SK-N-SH treated with all-trans-retinoic acid at 6 μM for 48 hours (cell line): ENCODE measurements around the gene ZNF346.
"Not testable (repeated sequence)": the region's sequence is repeated elsewhere in the genome, so short reads cannot be mapped to it uniquely, and the experiment has no call there.

Experiments used
- ATAC-seq: fragments of 200-7000 bp; cut with Tn5 transposase; 3 replicates; pipeline ENCODE4 v1.9.1; 2020; ENCODE audit warnings: mild to moderate bottlenecking, moderate library complexity
- ARNTL ChIP-seq: fragments of 450-650 bp; formaldehyde crosslinking; IDR thresholded peaks from 2 replicates; pipeline ENCODE4 v1.5.0; 2020; ENCODE audit warnings: low read depth, mild to moderate bottlenecking, moderate library complexity, borderline replicate concordance
- BACH2 ChIP-seq: fragments of 250-450 bp; sonication (Bioruptor Pico); IDR thresholded peaks from 2 replicates; pipeline ENCODE4 v1.9.0; 2021; ENCODE audit warnings: mild to moderate bottlenecking, borderline replicate concordance
- CREB5 ChIP-seq: fragments of 250-450 bp; sonication (Bioruptor Pico); IDR thresholded peaks from 2 replicates; pipeline ENCODE4 v1.5.1; 2020; ENCODE audit warnings: low read depth, mild to moderate bottlenecking, moderate library complexity
- CSDC2 ChIP-seq: fragments of 250-450 bp; sonication (Bioruptor Pico); IDR thresholded peaks from 2 replicates; pipeline ENCODE4 v1.5.0; 2020; ENCODE audit warnings: mild to moderate bottlenecking, moderate library complexity
- ESRRG ChIP-seq: fragments of 250-450 bp; sonication (Bioruptor Pico); IDR thresholded peaks from 2 replicates; pipeline ENCODE4 v1.6.1; 2021; ENCODE audit warnings: mild to moderate bottlenecking
- ISL1 ChIP-seq: fragments of 250-450 bp; sonication (Bioruptor Pico); IDR thresholded peaks from 2 replicates; pipeline ENCODE4 v2.1.2; 2022; ENCODE audit warnings: mild to moderate bottlenecking, moderate library complexity
- OSR1 ChIP-seq: fragments of 250-450 bp; sonication (Bioruptor Pico); IDR thresholded peaks from 2 replicates; pipeline ENCODE4 v1.8.0; 2022; ENCODE audit warnings: moderate library complexity, mild to moderate bottlenecking, inconsistent platforms
- PATZ1 ChIP-seq: fragments of 250-450 bp; sonication (Bioruptor Pico); IDR thresholded peaks from 2 replicates; pipeline ENCODE4 v1.8.0; 2020; ENCODE audit warnings: mild to moderate bottlenecking, moderate library complexity, borderline replicate concordance
- PPARA ChIP-seq: fragments of 250-450 bp; sonication (Bioruptor Pico); IDR thresholded peaks from 2 replicates; pipeline ENCODE4 v1.5.0; 2020; ENCODE audit warnings: mild to moderate bottlenecking, borderline replicate concordance
- RARB ChIP-seq: fragments of 250-450 bp; sonication (Bioruptor Pico); IDR thresholded peaks from 2 replicates; pipeline ENCODE4 v1.8.0; 2021; ENCODE audit warnings: mild to moderate bottlenecking, moderate library complexity
- SNAI2 ChIP-seq: fragments of 250-450 bp; sonication (Bioruptor Pico); IDR thresholded peaks from 2 replicates; pipeline ENCODE4 v1.5.0; 2020; ENCODE audit warnings: mild to moderate bottlenecking, moderate library complexity
- TSHZ2 ChIP-seq: fragments of 250-450 bp; sonication (Bioruptor Pico); IDR thresholded peaks from 2 replicates; pipeline ENCODE4 v1.5.0; 2020; ENCODE audit warnings: mild to moderate bottlenecking, moderate library complexity
- ZC3H10 ChIP-seq: fragments of 250-450 bp; sonication (Bioruptor Pico); IDR thresholded peaks from 2 replicates; pipeline ENCODE4 v1.5.1; 2021; ENCODE audit warnings: mild to moderate bottlenecking, moderate library complexity
- ZFP3 ChIP-seq: fragments of 250-450 bp; sonication (Bioruptor Pico); IDR thresholded peaks from 2 replicates; pipeline ENCODE4 v1.5.0; 2020; ENCODE audit warnings: mild to moderate bottlenecking, moderate library complexity
- ZFP30 ChIP-seq: fragments of 450-650 bp; formaldehyde crosslinking; IDR thresholded peaks from 2 replicates; pipeline ENCODE4 v1.5.0; 2022; ENCODE audit warnings: mild to moderate bottlenecking, moderate library complexity
- ZNF70 ChIP-seq: fragments of 450-650 bp; formaldehyde crosslinking; IDR thresholded peaks from 2 replicates; pipeline ENCODE4 v1.5.0; 2020; ENCODE audit warnings: mild to moderate bottlenecking, moderate library complexity
- ZNF8 ChIP-seq: fragments of 450-650 bp; formaldehyde crosslinking; IDR thresholded peaks from 2 replicates; pipeline ENCODE4 v1.5.0; 2020; ENCODE audit warnings: mild to moderate bottlenecking, moderate library complexity
- TF ChIP-seq, protein P1 (sequence below): fragments of 250-450 bp; sonication (Bioruptor Pico); IDR thresholded peaks from 2 replicates; pipeline ENCODE4 v1.5.1; 2021; ENCODE audit warnings: mild to moderate bottlenecking, moderate library complexity

The ZNF346 gene

GRCh38 chr5:176987583-176987982 lies 34.9 kb upstream of the ZNF346 start (continued):
- TF ChIP-seq ZNF8 = no peak

- ATAC-seq = not testable (repeated sequence)
Observed at GRCh38 chr5:176993081-176993480, 29.4 kb upstream of the ZNF346 start.

- ATAC-seq = no peak
- no peak for TF ChIP-seq BACH2 (CRISPR knock-in tag)
- TF ChIP-seq, protein P1, sequence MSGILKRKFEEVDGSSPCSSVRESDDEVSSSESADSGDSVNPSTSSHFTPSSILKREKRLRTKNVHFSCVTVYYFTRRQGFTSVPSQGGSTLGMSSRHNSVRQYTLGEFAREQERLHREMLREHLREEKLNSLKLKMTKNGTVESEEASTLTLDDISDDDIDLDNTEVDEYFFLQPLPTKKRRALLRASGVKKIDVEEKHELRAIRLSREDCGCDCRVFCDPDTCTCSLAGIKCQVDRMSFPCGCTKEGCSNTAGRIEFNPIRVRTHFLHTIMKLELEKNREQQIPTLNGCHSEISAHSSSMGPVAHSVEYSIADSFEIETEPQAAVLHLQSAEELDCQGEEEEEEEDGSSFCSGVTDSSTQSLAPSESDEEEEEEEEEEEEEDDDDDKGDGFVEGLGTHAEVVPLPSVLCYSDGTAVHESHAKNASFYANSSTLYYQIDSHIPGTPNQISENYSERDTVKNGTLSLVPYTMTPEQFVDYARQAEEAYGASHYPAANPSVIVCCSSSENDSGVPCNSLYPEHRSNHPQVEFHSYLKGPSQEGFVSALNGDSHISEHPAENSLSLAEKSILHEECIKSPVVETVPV = no peak
- no peak for TF ChIP-seq ZFP3 (CRISPR knock-in tag)
- no peak for TF ChIP-seq ARNTL (CRISPR knock-in tag)
- no peak for TF ChIP-seq ZFP30
- TF ChIP-seq ZC3H10 (CRISPR knock-in tag) = no peak
- no peak for TF ChIP-seq OSR1 (CRISPR knock-in tag)
- no peak for TF ChIP-seq CREB5
- TF ChIP-seq RARB (CRISPR knock-in tag) = no peak
- no peak for TF ChIP-seq ESRRG
- TF ChIP-seq ZNF8 = no peak
- no peak for TF ChIP-seq CSDC2 (CRISPR knock-in tag)
- no peak for TF ChIP-seq SNAI2 (CRISPR knock-in tag)
- no peak for TF ChIP-seq PPARA (CRISPR knock-in tag)
Observed at GRCh38 chr5:176994460-176995121, 27.9 kb upstream of the ZNF346 start.

DNA sequence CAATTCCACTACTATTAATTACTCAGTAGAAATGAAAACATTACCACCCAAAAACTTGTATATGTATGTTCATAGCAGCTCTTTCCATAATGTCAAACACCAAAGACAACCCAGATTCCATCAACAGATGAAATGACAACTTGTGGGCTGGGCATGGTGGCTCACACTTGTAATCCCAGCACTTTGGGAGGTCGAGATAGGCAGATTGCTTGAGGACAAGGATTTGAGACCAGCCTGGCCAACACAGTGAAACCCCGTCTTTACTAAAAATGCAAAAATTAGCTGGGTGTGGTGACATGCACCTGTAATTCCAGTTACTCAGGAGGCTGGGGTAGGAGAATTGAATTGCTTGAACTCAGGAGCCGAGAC lies 27.4 kb upstream of the ZNF346 start:
- ATAC-seq = no peak
- no peak for TF ChIP-seq ARNTL (CRISPR knock-in tag)
- TF ChIP-seq ISL1 (CRISPR knock-in tag) = no peak
- no peak for TF ChIP-seq ZFP3 (CRISPR knock-in tag)
- TF ChIP-seq PATZ1 (CRISPR knock-in tag) = no peak
- TF ChIP-seq ZNF8 = no peak
- no peak for TF ChIP-seq ESRRG

DNA sequence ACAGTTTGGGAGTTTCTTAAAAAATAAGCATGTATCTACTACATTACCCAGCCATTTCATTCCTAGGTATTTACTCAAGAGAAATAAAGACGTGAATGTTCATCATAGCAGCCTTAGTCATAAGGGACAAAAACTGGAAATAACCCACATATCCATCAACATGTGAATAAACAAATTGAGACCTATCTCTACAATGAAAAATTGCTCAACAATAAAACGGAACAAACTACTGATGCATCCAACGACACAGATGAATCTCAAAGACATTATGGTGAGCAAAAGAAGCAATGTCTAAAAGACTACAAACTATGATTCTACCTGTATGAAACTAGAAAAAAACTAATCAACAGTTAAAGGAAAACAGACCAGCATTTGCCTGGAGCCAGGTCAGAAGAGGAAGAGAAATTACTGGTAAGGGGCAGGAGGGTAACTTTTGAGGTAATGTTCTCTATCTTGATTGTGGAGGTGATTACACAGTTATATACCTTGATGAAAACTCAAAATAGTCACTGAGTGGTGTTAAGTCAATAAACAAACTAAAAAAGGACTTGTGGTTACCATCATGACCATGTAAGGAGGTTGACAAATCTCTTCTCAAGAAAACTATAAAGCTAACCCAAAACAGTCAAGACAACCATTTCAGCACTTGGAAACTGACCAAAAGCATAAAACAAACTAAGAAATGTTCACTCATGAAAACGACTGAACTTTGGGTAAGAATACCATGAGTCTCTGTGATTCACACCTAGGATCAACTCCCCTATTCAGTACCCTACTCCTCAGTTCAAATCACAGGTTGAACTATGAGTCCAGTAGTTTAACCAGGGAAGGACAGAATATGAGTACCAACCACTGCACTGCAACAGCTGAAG lies 26.4 kb upstream of the ZNF346 start:
- no peak; the same call in 2 of the 3 replicates for ATAC-seq
- TF ChIP-seq PATZ1 (CRISPR knock-in tag) = no peak

DNA sequence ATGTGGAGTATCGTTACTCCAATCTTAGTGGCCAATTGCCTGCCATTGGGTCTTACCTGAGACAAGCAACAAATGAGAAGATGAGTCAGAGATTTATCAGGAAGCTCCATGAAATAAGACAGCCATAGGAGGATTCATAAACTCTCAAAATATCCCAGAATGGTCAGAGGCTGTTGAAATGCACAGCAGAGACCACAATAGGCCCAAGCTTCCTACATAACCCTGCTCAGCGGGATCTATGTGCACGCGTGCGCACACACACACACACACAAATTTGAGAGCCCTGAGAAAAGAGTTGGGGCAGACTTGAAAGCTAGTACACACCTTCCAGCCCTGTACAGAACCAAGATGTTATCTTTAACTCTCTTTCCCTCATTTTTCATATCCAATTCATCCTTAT lies 25.7 kb upstream of the ZNF346 start:
- no peak for TF ChIP-seq ZNF8
- TF ChIP-seq ZNF70 (CRISPR knock-in tag) = no peak
- no peak for TF ChIP-seq TSHZ2 (CRISPR knock-in tag)
- ATAC-seq = no peak; the same call in 2 of the 3 replicates
